ENCODE measurements around the gene ZMYND15.

The ZMYND15 gene

DNA sequence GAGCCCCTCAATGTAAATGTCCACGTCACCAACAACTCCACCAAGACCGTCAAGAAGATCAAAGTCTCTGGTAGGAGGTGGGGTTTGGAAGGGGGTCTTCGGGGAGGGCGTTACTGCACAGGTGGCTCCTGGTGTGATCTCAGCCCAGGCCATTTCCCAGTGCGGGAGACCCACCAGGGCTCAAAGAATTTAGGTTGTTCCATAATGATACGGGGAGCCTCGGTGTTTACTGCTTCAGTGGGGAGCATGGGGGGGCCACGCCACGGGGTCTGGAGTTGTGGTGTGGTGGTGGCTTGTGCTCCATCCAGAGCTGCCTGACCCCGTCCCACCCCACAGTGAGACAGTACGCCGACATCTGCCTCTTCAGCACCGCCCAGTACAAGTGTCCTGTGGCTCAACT is 21.4 kb upstream of the ZMYND15 start:
- H3K23ac ChIP-seq (ENCODE audit: low read length) = no peak overlapping the region
- H3K27me3 ChIP-seq (ENCODE audit: insufficient read depth, low read length, poor library complexity) = no peaks in the 10 kb centered on the region
- no peak overlapping the region for H4K8ac ChIP-seq (ENCODE audit: low read depth, low read length)
- H3K36me3 ChIP-seq (ENCODE audit: control insufficient read depth, insufficient read depth, low read length) = no peaks in the 10 kb centered on the region
- no peak overlapping the region for H2BK5ac ChIP-seq (ENCODE audit: low read length)
- H3K4me2 ChIP-seq (ENCODE audit: low read length) = no peak overlapping the region
- no peak overlapping the region for H3K4me3 ChIP-seq (ENCODE audit: low read length)
- WGBS (ENCODE audit: extremely low coverage, insufficient coverage, low lambda C conversion rate) = no CpG with 5 or more reads among the region's 13 CpGs
- H2BK15ac ChIP-seq (replicated peaks; ENCODE audit: low read depth) = no peak overlapping the region
- no peak overlapping the region for H3K9ac ChIP-seq (ENCODE audit: low read length)
- no peak overlapping the region for H3K18ac ChIP-seq (ENCODE audit: low read length)
- DNase-seq = no peak
- no peak overlapping the region for H2BK120ac ChIP-seq (ENCODE audit: low read depth, low read length)
- no peak overlapping the region for H3K4ac ChIP-seq (ENCODE audit: low read depth, low read length)
- no peak overlapping the region for H3K27ac ChIP-seq (ENCODE audit: low read depth, low read length)
- H3K56ac ChIP-seq (ENCODE audit: low read length) = no peak overlapping the region
- H2AK5ac ChIP-seq (ENCODE audit: low read length) = no peak overlapping the region
- H3K79me2 ChIP-seq (ENCODE audit: control insufficient read depth, insufficient read depth, low read length) = no peaks in the 10 kb centered on the region
- H3K4me1 ChIP-seq (ENCODE audit: control insufficient read depth, low read depth, low read length) = no peaks in the 10 kb centered on the region
- H3K79me1 ChIP-seq (ENCODE audit: low read length) = no peaks in the 10 kb centered on the region
- H4K5ac ChIP-seq (ENCODE audit: low read length) = no peak overlapping the region

- H2BK120ac ChIP-seq (ENCODE audit: low read depth, low read length) = no peak overlapping the region
- WGBS (ENCODE audit: extremely low coverage, insufficient coverage, low lambda C conversion rate) = no CpG with 5 or more reads among the region's 10 CpGs
- no peak overlapping the region for H3K18ac ChIP-seq (ENCODE audit: low read length)
Measured at GRCh38 chr17:4719146-4719545, 20.5 kb upstream of the ZMYND15 start.

GRCh38 chr17:4719684-4720221 is 19.9 kb upstream of the ZMYND15 start:
- no peak overlapping the region for H2BK5ac ChIP-seq (ENCODE audit: low read length)
- H4K8ac ChIP-seq (ENCODE audit: low read depth, low read length) = no peak overlapping the region
- no peak overlapping the region for H3K27ac ChIP-seq (ENCODE audit: low read depth, low read length)
- no CpG with 5 or more reads among the region's 15 CpGs for WGBS (ENCODE audit: extremely low coverage, insufficient coverage, low lambda C conversion rate)
- H2BK120ac ChIP-seq (ENCODE audit: low read depth, low read length) = no peak overlapping the region
- no peaks in the 10 kb centered on the region for H3K27me3 ChIP-seq (ENCODE audit: insufficient read depth, low read length, poor library complexity)
- H4K5ac ChIP-seq (ENCODE audit: low read length) = no peak overlapping the region
- no peak overlapping the region for H3K4ac ChIP-seq (ENCODE audit: low read depth, low read length)
- H3K4me2 ChIP-seq (ENCODE audit: low read length) = no peak overlapping the region
- DNase-seq = no peak
- H3K9ac ChIP-seq (ENCODE audit: low read length) = no peak overlapping the region
- no peak overlapping the region for H2AK5ac ChIP-seq (ENCODE audit: low read length)
- no peaks in the 10 kb centered on the region for H3K4me1 ChIP-seq (ENCODE audit: control insufficient read depth, low read depth, low read length)
- H3K56ac ChIP-seq (ENCODE audit: low read length) = no peak overlapping the region
- no peak overlapping the region for H2BK15ac ChIP-seq (replicated peaks; ENCODE audit: low read depth)
- no peaks in the 10 kb centered on the region for H3K79me1 ChIP-seq (ENCODE audit: low read length)
- no peak overlapping the region for H3K18ac ChIP-seq (ENCODE audit: low read length)
- H3K79me2 ChIP-seq (ENCODE audit: control insufficient read depth, insufficient read depth, low read length) = no peaks in the 10 kb centered on the region
- no peak overlapping the region for H3K4me3 ChIP-seq (ENCODE audit: low read length)
- no peaks in the 10 kb centered on the region for H3K36me3 ChIP-seq (ENCODE audit: control insufficient read depth, insufficient read depth, low read length)
- H3K23ac ChIP-seq (ENCODE audit: low read length) = no peak overlapping the region

More at GRCh38 chr17:4719146-4719545, 20.5 kb upstream of the ZMYND15 start:
- Histone ChIP-seq H3K56ac (ENCODE audit: low read length) (no peak overlapping the region), H3K4me3 (ENCODE audit: low read length) (no peak overlapping the region), H3K23ac (ENCODE audit: low read length) (no peak overlapping the region), H3K79me2 (ENCODE audit: control insufficient read depth, insufficient read depth, low read length) (no peaks in the 10 kb centered on the region), H3K36me3 (ENCODE audit: control insufficient read depth, insufficient read depth, low read length) (no peaks in the 10 kb centered on the region), H2BK15ac (replicated peaks; ENCODE audit: low read depth) (no peak overlapping the region), H3K4me2 (ENCODE audit: low read length) (no peak overlapping the region), H4K5ac (ENCODE audit: low read length) (no peak overlapping the region), H2BK5ac (ENCODE audit: low read length) (no peak overlapping the region), H3K27ac (ENCODE audit: low read depth, low read length) (no peak overlapping the region), H3K9ac (ENCODE audit: low read length) (no peak overlapping the region), H4K8ac (ENCODE audit: low read depth, low read length) (no peak overlapping the region), H2AK5ac (ENCODE audit: low read length) (no peak overlapping the region), H3K79me1 (ENCODE audit: low read length) (no peaks in the 10 kb centered on the region), H3K4me1 (ENCODE audit: control insufficient read depth, low read depth, low read length) (no peaks in the 10 kb centered on the region), H3K27me3 (ENCODE audit: insufficient read depth, low read length, poor library complexity) (no peaks in the 10 kb centered on the region), H3K4ac (ENCODE audit: low read depth, low read length) (no peak overlapping the region)
- DNase-seq = no peak

DNA sequence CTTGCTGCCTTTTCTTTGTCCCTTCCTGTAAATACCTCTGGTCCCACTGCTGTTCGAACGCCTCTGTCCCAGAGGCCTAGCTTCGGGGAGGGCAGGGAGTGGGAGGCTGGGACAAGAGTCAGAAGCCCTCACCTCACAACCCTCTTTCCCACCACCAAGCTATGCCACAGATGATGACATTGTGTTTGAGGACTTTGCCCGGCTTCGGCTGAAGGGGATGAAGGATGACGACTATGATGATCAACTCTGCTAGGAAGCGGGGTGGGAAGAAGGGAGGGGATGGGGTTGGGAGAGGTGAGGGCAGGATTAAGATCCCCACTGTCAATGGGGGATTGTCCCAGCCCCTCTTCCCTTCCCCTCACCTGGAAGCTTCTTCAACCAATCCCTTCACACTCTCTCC is 18.8 kb upstream of the ZMYND15 start:
- Histone ChIP-seq H3K27ac (ENCODE audit: low read depth, low read length) (no peak overlapping the region), H3K4me3 (ENCODE audit: low read length) (no peak overlapping the region), H4K8ac (ENCODE audit: low read depth, low read length) (no peak overlapping the region), H2BK15ac (replicated peaks; ENCODE audit: low read depth) (no peak overlapping the region), H3K9ac (ENCODE audit: low read length) (no peak overlapping the region), H2AK5ac (ENCODE audit: low read length) (no peak overlapping the region), H3K4ac (ENCODE audit: low read depth, low read length) (no peak overlapping the region), H2BK120ac (ENCODE audit: low read depth, low read length) (no peak overlapping the region), H3K56ac (ENCODE audit: low read length) (no peak overlapping the region), H3K4me2 (ENCODE audit: low read length) (no peak overlapping the region), H3K27me3 (ENCODE audit: insufficient read depth, low read length, poor library complexity) (no peaks in the 10 kb centered on the region), H3K23ac (ENCODE audit: low read length) (no peak overlapping the region), H3K79me2 (ENCODE audit: control insufficient read depth, insufficient read depth, low read length) (no peaks in the 10 kb centered on the region), H3K4me1 (ENCODE audit: control insufficient read depth, low read depth, low read length) (no peaks in the 10 kb centered on the region), H3K79me1 (ENCODE audit: low read length) (no peaks in the 10 kb centered on the region), H3K18ac (ENCODE audit: low read length) (no peak overlapping the region), H2BK5ac (ENCODE audit: low read length) (no peak overlapping the region), H3K36me3 (ENCODE audit: control insufficient read depth, insufficient read depth, low read length) (no peaks in the 10 kb centered on the region), H4K5ac (ENCODE audit: low read length) (no peak overlapping the region)
- no CpG with 5 or more reads among the region's 7 CpGs for WGBS (ENCODE audit: extremely low coverage, insufficient coverage, low lambda C conversion rate)
- no peak for DNase-seq

- no peak for DNase-seq
- no peak overlapping the region for H3K9ac ChIP-seq (ENCODE audit: low read length)
- no peaks in the 10 kb centered on the region for H3K4me1 ChIP-seq (ENCODE audit: control insufficient read depth, low read depth, low read length)
- no peak overlapping the region for H3K4me2 ChIP-seq (ENCODE audit: low read length)
- no peak overlapping the region for H4K8ac ChIP-seq (ENCODE audit: low read depth, low read length)
- H3K18ac ChIP-seq (ENCODE audit: low read length) = no peak overlapping the region
- no peak overlapping the region for H2BK5ac ChIP-seq (ENCODE audit: low read length)
- H2BK120ac ChIP-seq (ENCODE audit: low read depth, low read length) = no peak overlapping the region
- WGBS (ENCODE audit: extremely low coverage, insufficient coverage, low lambda C conversion rate) = no CpG with 5 or more reads among the region's 20 CpGs
- no peak overlapping the region for H2BK15ac ChIP-seq (replicated peaks; ENCODE audit: low read depth)
- H3K27me3 ChIP-seq (ENCODE audit: insufficient read depth, low read length, poor library complexity) = no peaks in the 10 kb centered on the region
- no peaks in the 10 kb centered on the region for H3K79me2 ChIP-seq (ENCODE audit: control insufficient read depth, insufficient read depth, low read length)
- no peaks in the 10 kb centered on the region for H3K79me1 ChIP-seq (ENCODE audit: low read length)
- H3K23ac ChIP-seq (ENCODE audit: low read length) = no peak overlapping the region
- no peak overlapping the region for H3K27ac ChIP-seq (ENCODE audit: low read depth, low read length)
- no peak overlapping the region for H3K4ac ChIP-seq (ENCODE audit: low read depth, low read length)
- no peak overlapping the region for H4K5ac ChIP-seq (ENCODE audit: low read length)
- no peak overlapping the region for H3K4me3 ChIP-seq (ENCODE audit: low read length)
- H3K36me3 ChIP-seq (ENCODE audit: control insufficient read depth, insufficient read depth, low read length) = no peaks in the 10 kb centered on the region
- no peak overlapping the region for H3K56ac ChIP-seq (ENCODE audit: low read length)
- H2AK5ac ChIP-seq (ENCODE audit: low read length) = no peak overlapping the region
Measured at GRCh38 chr17:4721203-4722135, 18.2 kb upstream of the ZMYND15 start.

All from mesendoderm (in vitro differentiated cells).